Stimulated activated CD8-positive, alpha-beta memory T cell treated with anti-CD3 and anti-CD28 coated beads, Interleukin-2, amount 100 ng/mL, for 48 hours (primary cell): ENCODE results near the gene APCDD1.

Experiments
- DNase-seq, 2 donors: peaks; one replicate each; pipeline ENCODE4 v3.0.0-alpha.2; 2020; ENCODE audit warnings: low read depth in 2 of 2

APCDD1 gene

DNA sequence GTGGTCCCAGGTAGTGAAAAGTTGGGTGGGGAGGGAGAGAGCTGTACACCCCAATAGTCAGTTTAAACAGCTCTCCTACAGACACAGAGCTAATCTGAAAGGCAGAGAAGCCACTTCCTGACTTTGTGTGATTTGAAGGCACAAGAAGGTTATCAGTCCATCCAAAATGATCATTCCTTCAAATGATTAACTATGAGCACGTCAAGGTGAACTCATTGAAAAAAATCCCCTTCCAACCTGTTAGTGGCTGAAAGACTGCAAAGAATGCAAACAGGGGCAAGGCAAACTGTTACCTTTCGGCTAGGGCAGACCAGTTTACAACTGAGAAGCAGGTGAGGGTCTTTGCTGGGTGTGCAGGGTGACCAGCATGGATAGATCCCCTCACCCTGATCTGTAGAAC, 22.8 kb upstream of the APCDD1 start:
- DNase-seq: no peak

GRCh38 chr18:10432781-10433180, 21.7 kb upstream of the APCDD1 start:
- DNase-seq: no peak

GRCh38 chr18:10436160-10436559, 18.3 kb upstream of the APCDD1 start:
- DNase-seq: no peak

- no peak for DNase-seq
Measured at GRCh38 chr18:10437837-10438236, 16.6 kb upstream of the APCDD1 start.

- DNase-seq: no peak
Measured at GRCh38 chr18:10439898-10440297, 14.5 kb upstream of the APCDD1 start.

DNA sequence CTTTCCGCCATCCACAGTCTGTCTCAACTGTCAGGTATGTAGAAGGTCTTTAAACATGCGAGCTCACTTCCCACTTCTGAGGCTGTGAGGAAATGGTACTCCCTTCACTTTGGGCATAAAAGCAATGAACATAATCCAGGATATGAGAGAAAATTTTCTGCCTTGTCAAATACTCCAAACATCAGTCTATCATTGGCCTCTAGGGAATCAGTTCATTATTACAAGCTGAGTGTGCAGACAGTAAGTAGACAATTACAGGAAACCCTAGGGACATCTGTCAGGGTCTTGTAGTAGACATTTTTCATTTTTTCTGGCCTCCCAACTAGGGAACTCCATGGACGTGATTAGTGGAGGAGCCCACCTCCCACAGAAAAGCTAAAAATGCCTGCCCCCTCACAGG, 13.6 kb upstream of the APCDD1 start:
- DNase-seq: no peak

DNA sequence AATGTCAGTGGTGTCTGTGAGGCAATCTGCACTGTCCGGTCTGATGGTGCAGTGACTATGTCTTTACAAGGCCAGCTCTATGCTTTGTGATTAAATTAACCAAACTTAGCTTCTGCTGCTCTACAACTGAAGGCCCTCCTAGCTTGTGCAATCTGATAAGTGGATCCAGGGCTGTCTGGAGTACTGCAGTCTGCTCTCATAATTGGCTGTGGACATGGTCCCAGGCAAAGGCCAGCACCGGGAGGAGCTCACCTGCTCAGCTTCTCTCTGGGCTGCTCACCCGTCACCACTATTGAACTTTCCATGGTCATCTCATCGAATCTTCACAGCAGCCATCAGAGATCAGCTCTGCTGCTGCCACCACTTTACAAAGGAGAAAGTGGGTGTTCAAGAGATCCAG, 13.0 kb upstream of the APCDD1 start:
- DNase-seq: no peak

DNA sequence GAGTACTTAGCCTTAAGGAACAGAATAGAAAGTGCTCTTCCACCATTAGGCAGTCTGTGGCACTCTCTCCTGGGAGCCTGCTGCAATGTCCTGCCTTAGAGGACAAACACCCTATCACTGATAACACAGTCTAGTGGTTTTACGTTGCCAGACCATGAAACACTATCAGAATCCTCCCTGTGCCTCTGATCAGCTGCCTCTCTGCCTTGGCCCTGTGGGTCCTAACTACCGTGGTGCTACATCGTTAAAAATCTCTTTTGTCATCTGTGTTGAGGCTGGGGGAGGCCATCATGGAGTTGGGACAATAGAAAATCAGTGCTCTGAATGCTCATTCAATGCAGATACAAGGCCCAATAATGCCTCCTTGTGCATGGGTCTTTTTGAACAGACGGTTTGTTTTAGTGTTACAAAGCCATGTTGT, 11.9 kb upstream of the APCDD1 start:
- no peak for DNase-seq

- DNase-seq: no peak
Measured at GRCh38 chr18:10443001-10443400, 11.4 kb upstream of the APCDD1 start.

DNA sequence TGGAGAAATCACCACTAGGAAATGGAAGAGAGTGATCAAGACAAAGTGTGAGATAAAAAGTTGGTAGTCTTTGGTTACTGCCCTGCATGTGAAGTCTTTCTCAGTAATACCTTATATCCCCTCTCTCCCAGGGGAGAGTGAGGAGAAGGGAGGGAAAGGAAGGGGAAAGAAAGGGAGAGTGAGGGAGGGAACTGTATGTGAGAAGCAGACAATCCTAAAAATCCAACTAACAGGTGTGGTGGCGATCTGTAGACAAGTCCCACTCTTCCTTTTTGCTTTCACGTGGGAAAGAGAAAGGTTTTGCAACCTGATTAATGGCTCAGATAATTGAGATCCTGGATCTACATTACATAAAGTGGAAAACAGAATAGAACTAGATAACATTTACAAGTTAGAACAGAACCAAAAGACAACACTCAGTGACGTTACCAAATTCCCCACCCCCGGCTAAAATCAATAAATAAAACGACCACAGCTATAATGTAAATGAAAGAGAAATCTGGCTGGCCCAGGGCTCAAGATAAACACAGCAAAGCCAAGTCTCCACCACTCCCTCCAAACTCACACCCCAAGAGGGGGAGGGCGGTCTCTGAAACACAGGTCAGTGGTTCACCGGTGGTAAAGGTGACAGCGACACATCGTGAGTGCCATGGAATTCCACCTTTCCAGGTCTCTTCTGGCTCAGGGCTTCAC, 10.0 kb upstream of the APCDD1 start:
- DNase-seq: no peak

- no peak for DNase-seq
Measured at GRCh38 chr18:10449396-10449795, 5.0 kb upstream of the APCDD1 start.

GRCh38 chr18:10450986-10451385, 3.4 kb upstream of the APCDD1 start:
- no peak for DNase-seq

DNA sequence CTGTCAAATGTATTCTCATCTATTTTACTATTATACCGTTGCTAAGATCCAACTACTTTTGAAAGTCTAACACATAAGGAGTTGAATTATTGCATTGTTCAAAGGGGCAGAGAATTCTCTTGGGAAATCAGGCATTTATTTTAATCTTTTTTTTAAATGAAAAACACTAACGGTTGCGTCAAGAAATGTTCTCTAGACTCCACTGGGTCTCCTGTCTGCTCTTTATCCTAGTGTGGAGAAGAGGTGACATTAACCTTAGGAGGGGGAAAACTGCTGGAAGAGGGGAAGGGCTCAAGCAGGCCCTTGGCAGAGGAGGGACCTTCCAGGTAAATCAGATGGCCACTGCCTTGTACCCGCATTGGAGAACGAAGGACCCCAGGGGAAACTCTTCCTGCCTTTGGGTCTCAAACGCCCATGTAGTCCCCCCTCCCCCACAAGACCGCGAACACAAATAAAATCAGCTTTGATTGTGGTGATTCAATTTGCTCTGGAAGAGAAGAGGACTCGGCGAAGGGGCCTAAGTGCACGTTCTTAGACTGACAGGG, 1.1 kb upstream of the APCDD1 start:
- DNase-seq: no peak

DNA sequence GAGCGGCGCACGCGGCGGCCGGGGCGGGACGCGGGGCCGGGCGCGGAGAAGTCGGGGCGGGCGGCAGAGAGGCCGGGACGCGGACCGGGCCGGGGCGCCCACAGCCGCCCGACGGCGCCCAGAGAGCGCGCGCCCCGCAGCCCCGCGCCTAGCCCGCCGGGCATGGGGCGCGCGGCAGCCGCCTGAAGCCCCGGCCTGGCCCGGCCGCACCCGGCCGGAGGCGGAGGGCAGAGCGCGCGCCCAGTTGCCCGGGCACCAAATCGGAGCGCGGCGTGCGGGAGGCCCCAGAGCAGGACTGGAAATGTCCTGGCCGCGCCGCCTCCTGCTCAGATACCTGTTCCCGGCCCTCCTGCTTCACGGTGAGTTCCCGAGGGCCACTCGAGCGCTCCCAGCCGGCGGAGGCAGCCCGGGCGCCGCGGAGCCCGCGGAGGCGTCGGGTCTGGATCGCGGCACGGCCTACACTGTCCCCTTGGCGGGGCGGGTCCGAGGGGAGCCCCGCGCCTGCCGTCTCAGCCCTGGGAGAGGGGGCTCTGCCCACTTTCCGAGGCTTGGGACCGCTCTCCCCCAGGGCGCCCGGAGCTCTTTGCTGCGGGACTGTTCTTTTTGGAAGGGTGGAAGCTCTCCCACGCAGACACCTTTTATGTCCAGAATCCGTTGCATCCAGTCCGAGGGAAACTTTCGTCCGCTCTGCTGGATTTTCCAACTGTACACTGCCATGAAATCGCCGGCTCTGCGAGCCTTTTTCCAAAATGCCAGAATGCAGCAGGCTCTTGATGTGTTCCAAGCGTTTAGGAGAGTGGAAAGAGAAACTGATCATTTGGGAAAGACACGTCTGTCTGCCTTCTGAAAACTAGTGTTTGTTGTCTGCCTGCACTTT, 484 bp downstream of the APCDD1 start:
- DNase-seq: no peak

DNA sequence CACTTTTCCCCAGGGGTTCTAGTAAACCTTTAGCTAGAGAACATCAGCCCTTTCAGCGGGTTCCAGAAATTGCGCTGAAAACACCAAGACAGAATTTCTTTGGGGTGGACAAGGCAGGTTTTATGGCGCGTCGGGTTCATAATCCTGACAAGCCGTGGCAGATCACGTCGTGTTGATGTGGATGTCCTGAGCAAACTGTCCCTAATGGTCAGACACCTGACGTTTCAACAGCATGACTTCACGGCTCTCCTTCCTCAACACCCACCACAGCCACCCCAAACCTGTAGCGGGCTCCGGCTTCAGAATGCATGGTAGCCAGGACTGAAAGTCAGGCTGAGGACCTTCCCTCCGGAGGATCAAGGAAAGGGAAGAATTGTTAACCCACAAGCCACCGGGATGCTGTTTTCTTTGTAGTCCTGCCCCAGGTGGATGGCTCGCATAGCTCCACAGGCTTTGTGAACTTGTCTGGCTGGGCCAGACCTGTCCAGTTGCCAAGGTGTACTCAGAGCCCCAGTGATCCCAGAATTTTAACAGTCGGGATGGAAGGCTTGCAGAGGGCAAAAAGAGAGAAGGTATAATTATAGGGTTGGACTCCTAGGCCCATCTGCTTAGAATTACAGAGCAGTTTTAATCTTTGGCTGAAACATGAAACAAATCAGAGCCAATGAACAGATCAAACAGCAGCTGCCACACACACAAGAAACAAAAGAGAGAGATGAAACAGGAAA, 1.5 kb downstream of the APCDD1 start:
- no peak for DNase-seq

- DNase-seq: no peak
Measured at GRCh38 chr18:10456718-10457117, 2.3 kb downstream of the APCDD1 start.

DNA sequence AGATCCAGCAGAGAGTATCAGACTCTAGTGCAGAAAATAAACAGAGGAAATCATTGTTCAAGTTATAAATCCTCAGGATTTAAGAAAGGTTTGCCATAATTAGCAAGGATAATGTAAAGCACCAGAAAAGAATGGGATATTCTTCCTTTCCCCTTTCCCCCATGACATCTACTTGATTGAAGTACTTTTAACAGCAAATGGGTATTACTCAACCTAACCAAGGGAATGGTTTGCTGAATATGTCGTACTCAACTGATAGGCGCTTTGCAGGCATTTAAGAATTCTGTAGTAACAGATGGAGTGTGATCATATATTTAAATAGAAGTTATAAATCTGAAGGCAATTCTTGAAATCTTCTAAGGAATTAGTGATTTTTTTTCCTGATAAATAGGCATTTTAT, 2.7 kb downstream of the APCDD1 start:
- DNase-seq: no peak

DNA sequence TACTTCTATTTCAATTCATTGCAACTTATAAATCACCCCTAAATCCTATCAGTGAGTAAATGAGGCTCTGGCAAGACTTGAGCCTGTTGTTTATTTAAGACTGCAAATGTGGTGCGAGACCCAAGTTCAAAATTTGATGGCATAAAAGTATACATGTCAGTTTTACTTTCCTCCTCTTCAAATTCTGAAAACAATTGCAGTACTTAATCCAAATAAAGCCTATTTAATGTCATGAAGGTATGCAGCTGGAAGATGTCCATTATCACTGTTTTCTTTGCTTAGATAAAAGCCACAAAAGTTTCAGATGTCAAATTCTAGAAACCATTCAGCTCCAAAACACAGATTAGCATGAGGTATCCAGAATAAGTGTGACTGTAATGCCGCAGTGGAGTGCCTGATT, 3.3 kb downstream of the APCDD1 start:
- DNase-seq: no peak

- no peak for DNase-seq
Measured at GRCh38 chr18:10458691-10459090, 4.3 kb downstream of the APCDD1 start.

- no peak for DNase-seq
Measured at GRCh38 chr18:10459587-10459986, 5.2 kb downstream of the APCDD1 start.

DNA sequence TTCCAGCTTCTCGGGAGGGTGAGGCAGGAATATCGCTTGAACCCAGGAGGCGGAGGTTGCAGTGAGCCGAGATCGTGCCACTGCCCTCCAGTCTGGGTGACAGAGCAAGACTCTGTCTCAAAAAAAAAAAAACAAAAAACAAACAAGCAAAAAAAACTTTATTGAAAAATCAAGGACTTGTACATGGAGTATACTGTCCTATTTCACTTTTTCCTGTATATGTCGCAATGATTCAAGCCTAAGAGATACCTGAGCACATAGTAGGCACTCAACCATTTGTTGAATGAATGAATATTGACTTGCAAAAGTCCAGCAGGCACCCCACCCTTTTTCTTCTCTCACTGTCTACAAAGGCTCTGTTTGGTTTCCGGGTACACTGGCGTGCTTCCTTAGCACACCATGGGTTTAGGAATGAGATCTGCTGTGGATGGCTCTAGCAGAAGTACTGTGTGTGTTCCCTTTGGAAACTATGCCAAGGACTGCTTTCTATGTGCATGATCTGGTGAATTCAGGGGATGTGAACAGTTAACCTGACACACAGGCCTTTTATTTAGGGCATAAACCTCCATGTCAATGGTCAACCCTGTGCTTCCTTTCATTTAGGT, 6.1 kb downstream of the APCDD1 start:
- DNase-seq: no peak

DNA sequence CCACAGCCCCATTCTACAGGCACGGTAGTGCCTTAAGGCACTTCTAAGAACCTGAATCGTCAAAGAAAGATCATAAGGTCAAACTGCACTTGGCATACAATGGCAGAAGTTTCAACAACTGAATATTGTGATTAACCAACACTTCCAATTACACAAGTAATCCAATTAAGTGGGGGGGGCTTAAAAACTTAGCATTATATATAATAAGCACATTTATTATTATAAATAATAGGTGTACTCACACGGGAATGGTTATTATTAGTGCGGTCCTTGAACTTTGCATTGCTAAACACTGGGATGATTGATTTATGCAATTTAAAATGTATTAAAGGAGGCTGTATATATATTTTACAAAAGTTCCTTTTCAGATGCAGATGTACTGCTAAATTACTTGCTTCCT, 7.6 kb downstream of the APCDD1 start:
- no peak for DNase-seq
